Heart left ventricle (tissue), 16 donors: Measurements from ENCODE around the gene AKR1E2. TPM values are rescaled to one million over a fixed set of nuclear protein-coding genes. Genes with fewer than 3 reads are reported as not detected.
A peak's percentile ranks its signal among the peaks of the same experiment; 100 is the strongest.
"Not testable (repeated sequence)": the region's sequence is repeated elsewhere in the genome, so short reads cannot be mapped to it uniquely, and the experiment has no call there.

ENCODE experiments used
- ATAC-seq, 4 donors: fragments of 200-7000 bp; cut with Tn5 transposase; one replicate each; pipeline ENCODE4 v1.9.1; 2020 to 2022; ENCODE audit warnings: moderate library complexity in 4 of 4, mild to moderate bottlenecking in 3 of 4, moderate number of reproducible peaks in 1 of 4
- DNase-seq, 5 donors: peaks; one replicate each; pipeline ENCODE4 v3.0.0-alpha.2; 2020
- H3K27ac ChIP-seq, 12 donors: fragments of 200-600 bp; sonication (generic) in 4 of 12; one replicate each; pipeline versions ENCODE4 v1.5.0 to v1.8.0; 2016 to 2022; ENCODE audit warnings: mild to moderate bottlenecking in 2 of 12
- H3K27me3 ChIP-seq, 9 donors: fragments of 200-600 bp; sonication (generic) in 2 of 9; one replicate each; pipeline versions ENCODE4 v1.5.1 to v1.8.0; 2016 to 2022; ENCODE audit warnings: mild to moderate bottlenecking in 3 of 9
- H3K36me3 ChIP-seq, 9 donors: fragments of 200-600 bp; sonication (generic) in 2 of 9; one replicate each; pipeline versions ENCODE4 v1.5.0 to v1.8.0; 2018 to 2022; ENCODE audit warnings: mild to moderate bottlenecking in 2 of 9
- H3K4me1 ChIP-seq, 12 donors: fragments of 200-600 bp; sonication (generic) in 4 of 12; one replicate each; pipeline versions ENCODE4 v1.5.0 to v1.8.0; 2016 to 2022; ENCODE audit warnings: mild to moderate bottlenecking in 3 of 12
- H3K4me3 ChIP-seq, 12 donors: fragments of 200-600 bp; sonication (generic) in 4 of 12; one replicate each; pipeline versions ENCODE4 v1.5.0 to v1.8.0; 2017 to 2022; ENCODE audit warnings: mild to moderate bottlenecking in 9 of 12, moderate library complexity in 4 of 12
- H3K9me3 ChIP-seq, 12 donors: fragments of 200-600 bp; sonication (generic) in 4 of 12; one replicate each; pipeline versions ENCODE4 v1.5.0 to v1.8.0; 2016 to 2022; ENCODE audit warnings: mild to moderate bottlenecking in 1 of 12
- CTCF ChIP-seq, 12 donors: fragments of 200-600 bp; sonication (generic) in 4 of 12; IDR thresholded peaks; one replicate each; pipeline versions ENCODE4 v1.5.0 to v1.8.0; 2018 to 2022; ENCODE audit warnings: antibody characterized with exemption in 12 of 12, mild to moderate bottlenecking in 5 of 12
- POLR2A ChIP-seq, 2 donors: fragments of 450-650 bp; IDR thresholded peaks; one replicate each; pipeline ENCODE4 v1.6.1; 2017; ENCODE audit warnings: antibody characterized with exemption in 2 of 2, mild to moderate bottlenecking in 2 of 2, moderate library complexity in 2 of 2
- WGBS, 4 donors: extraction: QIAGEN DNeasy Blood & Tissue Kit in 2 of 4; methylation state at CpG; one replicate each; pipeline versions ENCODE4 v1.1.5 to v1.1.7; 2013 to 2018; 5-methylcytosine and 5-hydroxymethylcytosine counted together
- intact Hi-C, 10 donors: fragments of 100-400 bp; cut with DNase I; formaldehyde crosslinking; loops; one replicate each; pipeline versions ENCODE4 v1.11.1 to v1.14.2; 2022
- polyA plus RNA-seq, 2 donors: library from polyadenylated mRNA; stranded (reverse); fragments of 200-250 nt; gene quantifications; one replicate each; pipeline ENCODE4 v1.2.3, GENCODE V29; 2013
- total RNA-seq, 9 donors: library from RNA; depleted of rRNA in 2 of 9; stranded (reverse); fragments of >200 nt in 2 of 9; fragmentation: NEBNext Ultra II Directional in 3 of 9; extraction: Animal tissue kit (Norgen Biotek cat#: 25700) in 3 of 9; gene quantifications; one replicate each; pipeline versions ENCODE4 v1.1.0 to v1.2.4, GENCODE V29; 2016 to 2023
- donor health status: ischemic (EF 13 %, LVEDD 7.1; RV severe dilation, severe dysfunction).
- donor health status: healthy with polysubstance abuse.
- donor health status: DM: no; HTN: yes; CAD: no.
- donor health status: DM: no; HTN: no; CAD: no.
- donor health status: ischemic (EF 25% LVEDD 6.9; RV normal size, moderate dysfunction).
- donor health status: ischemic (EF 25% LVEDD 5.7; RV mildly dilated, moderate dysfunction).
- donor health status: healthy.
- donor health status: DM: yes; HTN: yes; CAD: no.
- donor health status: ischemic (EF 35%, LVEDD 5.7; RV mildly dilated, moderate dysfunction).
- donor health status: nonischemic (EF 11% LVEDD 7.7; RV severe dilation, severe dysfunction).
- donor health status: DM: yes; HTN: yes; CAD: no.
- donor health status: PGD.
- donor health status: ischemic (EF 29% LVEDD 5.4; RV normal size, mild dysfunction).
- donor health status: nonischemic (EF 23%, LVEDD 6.1; RV moderate dilation, normal function).

Gene AKR1E2
- total and polyA plus RNA-seq, 11 donors, result 1.2 to 8.0 (median 3.8) TPM

- H3K9me3 ChIP-seq, result no peaks in the 10 kb centered on the region
- no peak overlapping the region for H3K4me3 ChIP-seq
- no peak for ATAC-seq
- H3K36me3 ChIP-seq, result no peaks in the 10 kb centered on the region
- WGBS, 4 donors, result 75 to 79% (median 78%) methylated on average over 6 of the region's 6 CpGs
- no peak overlapping the region for H3K27ac ChIP-seq
- H3K4me1 ChIP-seq, result peaks cover 0 to 24% (median 0%) of the 10 kb centered on the region in 12 donors
- TF ChIP-seq CTCF (IDR thresholded peaks at IDR 0.05) (no peak), POLR2A (IDR thresholded peaks at IDR 0.05) (no peak)
- H3K27me3 ChIP-seq, result no peaks in the 10 kb centered on the region
- intact Hi-C loops, result loop anchor here in 2 of 10 donors (10.0 kb wide), 3 partner anchors 472 to 812 kb away; no protein-coding TSS in a partner anchor
- no peak for DNase-seq
Observed at GRCh38 chr10:4813023-4813422, 13.0 kb upstream of the AKR1E2 start.

- Histone ChIP-seq H3K27me3 (no peaks in the 10 kb centered on the region), H3K27ac (no peak overlapping the region), H3K36me3 (no peaks in the 10 kb centered on the region), H3K9me3 (no peaks in the 10 kb centered on the region), H3K4me3 (no peak overlapping the region), H3K4me1 (peaks cover 0 to 20% (median 0%) of the 10 kb centered on the region in 12 donors)
- ATAC-seq, result no peak
- no peak for TF ChIP-seq POLR2A (IDR thresholded peaks at IDR 0.05)
- no peak for TF ChIP-seq CTCF (IDR thresholded peaks at IDR 0.05)
- intact Hi-C loops, result loop anchor here in 2 of 10 donors (10.0 kb wide), 3 partner anchors 471 to 811 kb away; no protein-coding TSS in a partner anchor
- DNase-seq, result no peak
- WGBS, 4 donors, result 65 to 83% (median 72%) methylated on average over 5 of the region's 5 CpGs
Observed at GRCh38 chr10:4813496-4813895, 12.5 kb upstream of the AKR1E2 start.

GRCh38 chr10:4815646-4816180, 10.3 kb upstream of the AKR1E2 start:
- intact Hi-C loops, result loop anchor here in 2 of 10 donors (10.0 kb wide), 3 partner anchors 469 to 809 kb away; no protein-coding TSS in a partner anchor
- not testable (repeated sequence) for H3K4me3 ChIP-seq, DNase-seq, H3K9me3 ChIP-seq, ATAC-seq, H3K36me3 ChIP-seq, H3K27me3 ChIP-seq, H3K27ac ChIP-seq
- peak; percentile 40 to 69 (median 64) for TF ChIP-seq CTCF (IDR thresholded peaks at IDR 0.05)
- 5 to 33% (median 25%) methylated on average over 2 of the region's 11 CpGs for WGBS, 4 donors
- peaks cover 0 to 25% (median 0%) of the 10 kb centered on the region in 12 donors for H3K4me1 ChIP-seq

- Histone ChIP-seq H3K27me3 (no peaks in the 10 kb centered on the region), H3K4me3 (no peak overlapping the region), H3K9me3 (no peaks in the 10 kb centered on the region), H3K27ac (no peak overlapping the region), H3K36me3 (no peaks in the 10 kb centered on the region), H3K4me1 (peaks cover 0 to 20% (median 0%) of the 10 kb centered on the region in 12 donors)
- 86 to 88% (median 87%) methylated on average over 4 of the region's 4 CpGs for WGBS, 4 donors
- intact Hi-C loops, result loop anchor here in 2 of 10 donors (10.0 kb wide), 3 partner anchors 468 to 808 kb away; no protein-coding TSS in a partner anchor
- DNase-seq (no peak), ATAC-seq (no peak)
- no peak for TF ChIP-seq CTCF (IDR thresholded peaks at IDR 0.05)
- no peak for TF ChIP-seq POLR2A (IDR thresholded peaks at IDR 0.05)
Observed at GRCh38 chr10:4816966-4817365, 9.0 kb upstream of the AKR1E2 start.
